Esophagus squamous epithelium (tissue), 4 donors: ENCODE results near the gene GJA9.

ENCODE experiments used
- CTCF ChIP-seq, 6 experiments: fragments of 450-650 bp in 4 of 6; fragments of 200-600 bp in 2 of 6; sonication (generic) in 2 of 6; IDR thresholded peaks; one replicate each; pipeline ENCODE4 v1.5.1; 2016 to 2019; ENCODE audit warnings: antibody characterized with exemption in 6 of 6, mild to moderate bottlenecking in 4 of 6, moderate library complexity in 4 of 6
- POLR2A ChIP-seq, 4 donors: fragments of 450-650 bp; IDR thresholded peaks; one replicate each; pipeline ENCODE4 v1.6.1; 2017; ENCODE audit warnings: antibody characterized with exemption in 4 of 4, mild to moderate bottlenecking in 4 of 4, moderate library complexity in 3 of 4

- TF ChIP-seq CTCF (IDR thresholded peaks at IDR 0.05) (no peak), POLR2A (IDR thresholded peaks at IDR 0.05) (no peak)
Measured at GRCh38 chr1:38925391-38925790, 44.0 kb upstream of the GJA9 start.
